K562 (cell line): ENCODE results near the gene LPIN3. TPM values are rescaled to one million over a fixed set of nuclear protein-coding genes. Genes with fewer than 3 reads are reported as not detected.

Source experiments
- CREB1 ChIP-seq, 2 experiments: sonication (generic) in 1 of 2; formaldehyde crosslinking in 1 of 2; IDR thresholded peaks; 2 replicates each; pipeline versions ENCODE4 v1.6.1 to v1.8.0; 2012 to 2022; ENCODE audit warnings: inconsistent platforms in 1 of 2, mild to moderate bottlenecking in 1 of 2, missing genetic modification reagents in 1 of 2, moderate library complexity in 1 of 2
- DPF2 ChIP-seq: fragments of 450-650 bp; IDR thresholded peaks from 2 replicates; pipeline ENCODE4 v1.6.1; 2016
- ERF ChIP-seq: fragments of 450-650 bp; formaldehyde crosslinking; IDR thresholded peaks from 2 replicates; pipeline ENCODE4 v1.4.0; 2020; ENCODE audit warnings: mild to moderate bottlenecking, mixed read lengths
- FOXA3 ChIP-seq, 2 experiments: fragments of 450-650 bp in 1 of 2; sonication (generic) in 1 of 2; formaldehyde crosslinking; IDR thresholded peaks in 1 of 2; conservative IDR thresholded peaks in 1 of 2; 2 replicates each; pipeline versions ENCODE4 v1.4.0 to v1.8.0; 2020 to 2022; ENCODE audit warnings: mild to moderate bottlenecking in 2 of 2, missing genetic modification reagents in 1 of 2
- GATAD2A ChIP-seq: fragments of 450-650 bp; IDR thresholded peaks from 2 replicates; pipeline ENCODE4 v1.6.1; 2017
- HMGN3 ChIP-seq: IDR thresholded peaks from 2 replicates; pipeline ENCODE4 v1.6.1; 2011; ENCODE audit warnings: borderline replicate concordance, low read depth, mild to moderate bottlenecking, mixed read lengths, low read length; ENCODE audit not compliant: insufficient read length; ENCODE audit errors: extremely low read depth
- MEIS2 ChIP-seq: fragments of 450-650 bp; IDR thresholded peaks from 2 replicates; pipeline ENCODE4 v1.6.1; 2014; ENCODE audit warnings: mild to moderate bottlenecking; ENCODE audit not compliant: partially characterized antibody
- MTA1 ChIP-seq: fragments of 450-650 bp; IDR thresholded peaks from 2 replicates; pipeline ENCODE4 v1.6.1; 2017; ENCODE audit warnings: borderline replicate concordance
- PHF8 ChIP-seq: fragments of 200-600 bp; sonication (generic); IDR thresholded peaks from 2 replicates; pipeline ENCODE4 v1.6.1; 2012; ENCODE audit warnings: mixed run types, mild to moderate bottlenecking, inconsistent platforms, low read length, moderate library complexity, borderline replicate concordance
- POLR2G ChIP-seq: fragments of 200-400 bp; formaldehyde crosslinking; IDR thresholded peaks from 2 replicates; pipeline ENCODE4 v1.6.1; 2017; ENCODE audit warnings: low read depth, mild to moderate bottlenecking, antibody characterized with exemption, low read length, moderate library complexity
- RBFOX2 ChIP-seq: fragments of 200-400 bp; formaldehyde crosslinking; IDR thresholded peaks from 2 replicates; pipeline ENCODE4 v1.6.1; 2017; ENCODE audit warnings: low read depth, mild to moderate bottlenecking, low read length, moderate library complexity
- TEAD4 ChIP-seq, 2 experiments: sonication (generic) in 1 of 2; formaldehyde crosslinking in 1 of 2; IDR thresholded peaks; 2 replicates each; pipeline versions ENCODE4 v1.6.1 to v1.8.0; 2012 to 2022; ENCODE audit warnings: borderline replicate concordance in 1 of 2, inconsistent platforms in 1 of 2, low read length in 1 of 2, mild to moderate bottlenecking in 1 of 2, missing genetic modification reagents in 1 of 2
- polyA plus RNA-seq, 8 experiments: library from polyadenylated mRNA; depleted of rRNA in 4 of 8; stranded (reverse) in 5 of 8; unstranded in 3 of 8; fragments of >200 nt; fragmentation: Nextera tagmentation in 2 of 8; fragmentation: Illumina TruSeq in 1 of 8; extraction: Ambion mirVana in 2 of 8; extraction: Trizol in 1 of 8; gene quantifications; 2 replicates each; pipeline versions ENCODE4 v1.2.1 to v1.2.3, GENCODE V29; 2011 to 2014; ENCODE audit warnings: inconsistent platforms in 1 of 8, missing spikeins in 1 of 8
- total RNA-seq, 7 experiments: library from RNA; depleted of rRNA in 6 of 7; stranded (reverse); fragments of >200 nt in 6 of 7; fragmentation: Illumina TruSeq in 2 of 7; extraction: Trizol in 2 of 7; gene quantifications; 2 replicates each; pipeline versions ENCODE4 v1.2.1 to v1.2.3, GENCODE V29; 2011 to 2021; ENCODE audit warnings: low replicate concordance in 1 of 7
- TF ChIP-seq, protein P1 (sequence below), 2 experiments: fragments of 250-450 bp in 1 of 2; fragments of 450-650 bp in 1 of 2; sonication (Bioruptor Pico) in 1 of 2; IDR thresholded peaks; 2 replicates each; pipeline versions ENCODE4 v1.6.1 to v1.8.0; 2016 to 2021; ENCODE audit warnings: mild to moderate bottlenecking in 2 of 2, moderate library complexity in 2 of 2, missing compliant biosample characterization in 1 of 2, missing genetic modification characterization in 1 of 2
- TF ChIP-seq, protein P2 (sequence below): fragments of 450-650 bp; IDR thresholded peaks from 2 replicates; pipeline ENCODE4 v1.6.1; 2016

LPIN3 gene
- total and polyA plus RNA-seq, 9 of the 15 experiments (the other 6 are each of a cell fraction or from before 2014, with no cell fraction given) = 2.2 to 10.4 (median 5.9) TPM

DNA sequence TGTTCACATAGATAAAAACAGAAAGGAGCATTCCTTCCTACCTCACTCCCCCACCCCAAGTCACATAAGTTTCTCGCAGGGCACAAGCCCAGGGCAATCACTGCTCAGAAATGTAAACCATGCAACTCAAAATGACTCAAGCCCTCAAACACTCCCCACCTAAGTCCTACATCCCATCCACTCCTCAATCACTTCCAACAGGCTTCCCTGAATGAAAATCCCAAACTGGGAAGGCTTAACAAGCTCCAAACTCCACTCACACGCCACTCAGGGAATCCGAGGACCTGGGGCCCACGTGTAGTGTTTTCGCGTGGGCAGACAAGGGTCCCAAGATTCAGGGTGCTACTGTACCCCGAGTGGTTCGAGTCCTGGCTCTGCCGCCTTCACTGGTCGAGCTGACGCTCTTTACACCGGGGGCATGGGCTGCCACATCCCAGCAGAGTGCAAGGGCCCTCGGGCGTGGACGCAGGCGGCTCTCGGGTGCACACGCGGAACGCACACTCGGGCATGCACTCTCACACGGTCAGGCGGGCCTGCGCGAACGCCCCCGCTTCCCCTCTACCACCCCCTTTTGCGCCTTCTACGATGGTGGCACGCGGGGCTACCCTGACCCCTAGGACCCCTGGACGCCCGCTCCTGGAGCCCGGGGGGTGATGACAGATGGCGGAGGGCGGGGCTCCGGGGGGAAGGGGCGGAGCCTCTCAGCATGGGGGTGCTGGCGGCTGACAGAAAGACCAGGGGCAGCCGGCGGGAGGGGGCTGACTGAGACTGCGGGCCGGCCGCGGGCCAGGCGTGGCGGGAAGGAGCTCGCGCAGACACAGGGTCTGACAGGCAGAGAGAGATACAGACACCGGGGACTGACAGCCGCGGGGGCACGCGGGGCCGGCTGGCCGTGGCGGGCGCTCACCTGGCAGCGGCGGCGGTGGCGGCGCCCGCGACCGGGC, 23.7 kb upstream of the LPIN3 start (continued):
- peak; percentile 29; the same call in 1 of the 2 replicates for TF ChIP-seq DPF2
- TF ChIP-seq RBFOX2 = peak; percentile 68
- peak; percentile 43; the same call in 1 of the 2 replicates for TF ChIP-seq MTA1
- TF ChIP-seq GATAD2A = peak; percentile 87; the same call in 1 of the 2 replicates
- TF ChIP-seq PHF8 = peak; percentile 74; the same call in 1 of the 2 replicates
- TF ChIP-seq, protein P1, sequence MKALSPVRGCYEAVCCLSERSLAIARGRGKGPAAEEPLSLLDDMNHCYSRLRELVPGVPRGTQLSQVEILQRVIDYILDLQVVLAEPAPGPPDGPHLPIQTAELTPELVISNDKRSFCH (CRISPR knock-in tag; IDR thresholded peaks at IDR 0.05) = no peak
- TF ChIP-seq, protein P1 (tag; IDR thresholded peaks at IDR 0.05) = peak; percentile 52; the same call in 1 of the 2 replicates
- peak; percentile 17; the same call in 1 of the 2 replicates for TF ChIP-seq ERF (CRISPR knock-in tag)
- TF ChIP-seq POLR2G = peak; percentile 80
- peak; percentile 27 for TF ChIP-seq HMGN3
- TF ChIP-seq TEAD4 (IDR thresholded peaks at IDR 0.05; ENCODE audit: low read length) = 0 out of 2 replicates have a peak, but pooled peaks have one; percentile 6
- TF ChIP-seq TEAD4 (CRISPR knock-in tag; IDR thresholded peaks at IDR 0.05; ENCODE audit: borderline replicate concordance) = no peak
- TF ChIP-seq MEIS2 = peak; percentile 95
- TF ChIP-seq, protein P2, sequence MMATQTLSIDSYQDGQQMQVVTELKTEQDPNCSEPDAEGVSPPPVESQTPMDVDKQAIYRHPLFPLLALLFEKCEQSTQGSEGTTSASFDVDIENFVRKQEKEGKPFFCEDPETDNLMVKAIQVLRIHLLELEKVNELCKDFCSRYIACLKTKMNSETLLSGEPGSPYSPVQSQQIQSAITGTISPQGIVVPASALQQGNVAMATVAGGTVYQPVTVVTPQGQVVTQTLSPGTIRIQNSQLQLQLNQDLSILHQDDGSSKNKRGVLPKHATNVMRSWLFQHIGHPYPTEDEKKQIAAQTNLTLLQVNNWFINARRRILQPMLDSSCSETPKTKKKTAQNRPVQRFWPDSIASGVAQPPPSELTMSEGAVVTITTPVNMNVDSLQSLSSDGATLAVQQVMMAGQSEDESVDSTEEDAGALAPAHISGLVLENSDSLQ = peak; percentile 60
- 0 out of 2 replicates have a peak, but pooled peaks have one; percentile 12 for TF ChIP-seq CREB1 (IDR thresholded peaks at IDR 0.05)
- TF ChIP-seq CREB1 (CRISPR knock-in tag; IDR thresholded peaks at IDR 0.05) = no peak
- 0 out of 4 replicates have a peak, but pooled peaks of 1 of the 2 experiments have one; percentile 44 for TF ChIP-seq FOXA3 (CRISPR knock-in tag; conservative IDR thresholded peaks at IDR 0.05 in 1 of 2, IDR thresholded peaks at IDR 0.05 in 1 of 2)
